ENCODE data around the gene JPT2. TPM values are rescaled to one million over a fixed set of nuclear protein-coding genes. Genes with fewer than 3 reads are reported as not detected.

The JPT2 gene
- total RNA-seq, 1 experiment from 2014 or later: 150 TPM

DNA sequence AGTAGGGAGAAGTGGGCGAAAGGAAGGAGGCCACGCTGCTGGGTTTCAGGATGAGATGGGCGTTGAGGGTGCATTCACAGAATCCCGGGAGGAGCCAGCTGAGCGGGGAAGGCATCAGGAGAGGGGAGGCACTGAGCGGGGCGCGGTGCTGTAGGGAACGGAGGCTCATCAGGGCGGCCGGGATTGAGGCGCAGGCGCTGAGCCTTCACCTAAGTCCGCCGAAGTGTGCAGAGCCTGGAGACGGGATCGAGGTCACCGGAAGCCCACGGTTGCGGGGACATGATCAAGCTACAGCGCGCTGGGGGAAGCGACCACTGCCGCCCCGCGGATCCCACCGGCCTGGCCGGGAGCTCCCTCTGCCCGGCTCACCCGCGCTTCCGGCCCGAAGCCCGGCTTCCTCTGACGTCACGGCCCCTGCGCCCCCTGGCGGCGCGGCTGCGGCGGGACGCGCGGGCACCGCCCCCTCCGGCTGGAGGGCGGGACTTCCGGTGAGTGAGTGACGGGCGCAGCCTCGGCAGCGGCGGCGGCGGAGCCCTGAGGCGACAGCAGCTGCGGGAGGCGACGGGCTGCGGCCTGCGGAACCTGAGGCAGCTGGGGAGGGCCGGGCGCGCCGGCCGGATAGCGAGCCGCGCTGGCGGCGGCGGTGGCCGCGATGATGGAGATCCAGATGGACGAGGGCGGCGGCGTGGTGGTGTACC lies 27.8 kb downstream of the JPT2 start, which contains the start of gene MAPK8IP3 (continued):
- TF ChIP-seq ZNF121 (CRISPR knock-in tag; IDR thresholded peaks at IDR 0.05): no peak
- TF ChIP-seq RORB (CRISPR knock-in tag; IDR thresholded peaks at IDR 0.05): no peak
- TF ChIP-seq ETV6 (CRISPR knock-in tag; IDR thresholded peaks at IDR 0.05): peak; percentile 94
- TF ChIP-seq ZNF232 (CRISPR knock-in tag; IDR thresholded peaks at IDR 0.05): no peak
- TF ChIP-seq, protein P1, sequence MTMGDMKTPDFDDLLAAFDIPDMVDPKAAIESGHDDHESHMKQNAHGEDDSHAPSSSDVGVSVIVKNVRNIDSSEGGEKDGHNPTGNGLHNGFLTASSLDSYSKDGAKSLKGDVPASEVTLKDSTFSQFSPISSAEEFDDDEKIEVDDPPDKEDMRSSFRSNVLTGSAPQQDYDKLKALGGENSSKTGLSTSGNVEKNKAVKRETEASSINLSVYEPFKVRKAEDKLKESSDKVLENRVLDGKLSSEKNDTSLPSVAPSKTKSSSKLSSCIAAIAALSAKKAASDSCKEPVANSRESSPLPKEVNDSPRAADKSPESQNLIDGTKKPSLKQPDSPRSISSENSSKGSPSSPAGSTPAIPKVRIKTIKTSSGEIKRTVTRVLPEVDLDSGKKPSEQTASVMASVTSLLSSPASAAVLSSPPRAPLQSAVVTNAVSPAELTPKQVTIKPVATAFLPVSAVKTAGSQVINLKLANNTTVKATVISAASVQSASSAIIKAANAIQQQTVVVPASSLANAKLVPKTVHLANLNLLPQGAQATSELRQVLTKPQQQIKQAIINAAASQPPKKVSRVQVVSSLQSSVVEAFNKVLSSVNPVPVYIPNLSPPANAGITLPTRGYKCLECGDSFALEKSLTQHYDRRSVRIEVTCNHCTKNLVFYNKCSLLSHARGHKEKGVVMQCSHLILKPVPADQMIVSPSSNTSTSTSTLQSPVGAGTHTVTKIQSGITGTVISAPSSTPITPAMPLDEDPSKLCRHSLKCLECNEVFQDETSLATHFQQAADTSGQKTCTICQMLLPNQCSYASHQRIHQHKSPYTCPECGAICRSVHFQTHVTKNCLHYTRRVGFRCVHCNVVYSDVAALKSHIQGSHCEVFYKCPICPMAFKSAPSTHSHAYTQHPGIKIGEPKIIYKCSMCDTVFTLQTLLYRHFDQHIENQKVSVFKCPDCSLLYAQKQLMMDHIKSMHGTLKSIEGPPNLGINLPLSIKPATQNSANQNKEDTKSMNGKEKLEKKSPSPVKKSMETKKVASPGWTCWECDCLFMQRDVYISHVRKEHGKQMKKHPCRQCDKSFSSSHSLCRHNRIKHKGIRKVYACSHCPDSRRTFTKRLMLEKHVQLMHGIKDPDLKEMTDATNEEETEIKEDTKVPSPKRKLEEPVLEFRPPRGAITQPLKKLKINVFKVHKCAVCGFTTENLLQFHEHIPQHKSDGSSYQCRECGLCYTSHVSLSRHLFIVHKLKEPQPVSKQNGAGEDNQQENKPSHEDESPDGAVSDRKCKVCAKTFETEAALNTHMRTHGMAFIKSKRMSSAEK (CRISPR knock-in tag; IDR thresholded peaks at IDR 0.05; ENCODE audit: borderline replicate concordance): no peak
- TF ChIP-seq MXD4 (CRISPR knock-in tag; IDR thresholded peaks at IDR 0.05; ENCODE audit: borderline replicate concordance): no peak
- peak; percentile 93 for TF ChIP-seq ARID4B (CRISPR knock-in tag; IDR thresholded peaks at IDR 0.05; ENCODE audit: borderline replicate concordance)
- no peak; the same call in none of the 2 replicates for TF ChIP-seq FOXP1 (CRISPR knock-in tag; IDR thresholded peaks at IDR 0.05; ENCODE audit: borderline replicate concordance)
- TF ChIP-seq, protein P2, sequence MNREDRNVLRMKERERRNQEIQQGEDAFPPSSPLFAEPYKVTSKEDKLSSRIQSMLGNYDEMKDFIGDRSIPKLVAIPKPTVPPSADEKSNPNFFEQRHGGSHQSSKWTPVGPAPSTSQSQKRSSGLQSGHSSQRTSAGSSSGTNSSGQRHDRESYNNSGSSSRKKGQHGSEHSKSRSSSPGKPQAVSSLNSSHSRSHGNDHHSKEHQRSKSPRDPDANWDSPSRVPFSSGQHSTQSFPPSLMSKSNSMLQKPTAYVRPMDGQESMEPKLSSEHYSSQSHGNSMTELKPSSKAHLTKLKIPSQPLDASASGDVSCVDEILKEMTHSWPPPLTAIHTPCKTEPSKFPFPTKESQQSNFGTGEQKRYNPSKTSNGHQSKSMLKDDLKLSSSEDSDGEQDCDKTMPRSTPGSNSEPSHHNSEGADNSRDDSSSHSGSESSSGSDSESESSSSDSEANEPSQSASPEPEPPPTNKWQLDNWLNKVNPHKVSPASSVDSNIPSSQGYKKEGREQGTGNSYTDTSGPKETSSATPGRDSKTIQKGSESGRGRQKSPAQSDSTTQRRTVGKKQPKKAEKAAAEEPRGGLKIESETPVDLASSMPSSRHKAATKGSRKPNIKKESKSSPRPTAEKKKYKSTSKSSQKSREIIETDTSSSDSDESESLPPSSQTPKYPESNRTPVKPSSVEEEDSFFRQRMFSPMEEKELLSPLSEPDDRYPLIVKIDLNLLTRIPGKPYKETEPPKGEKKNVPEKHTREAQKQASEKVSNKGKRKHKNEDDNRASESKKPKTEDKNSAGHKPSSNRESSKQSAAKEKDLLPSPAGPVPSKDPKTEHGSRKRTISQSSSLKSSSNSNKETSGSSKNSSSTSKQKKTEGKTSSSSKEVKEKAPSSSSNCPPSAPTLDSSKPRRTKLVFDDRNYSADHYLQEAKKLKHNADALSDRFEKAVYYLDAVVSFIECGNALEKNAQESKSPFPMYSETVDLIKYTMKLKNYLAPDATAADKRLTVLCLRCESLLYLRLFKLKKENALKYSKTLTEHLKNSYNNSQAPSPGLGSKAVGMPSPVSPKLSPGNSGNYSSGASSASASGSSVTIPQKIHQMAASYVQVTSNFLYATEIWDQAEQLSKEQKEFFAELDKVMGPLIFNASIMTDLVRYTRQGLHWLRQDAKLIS (CRISPR knock-in tag; IDR thresholded peaks at IDR 0.05; ENCODE audit: borderline replicate concordance): no peak
- TF ChIP-seq IRF2 (CRISPR knock-in tag; IDR thresholded peaks at IDR 0.05; ENCODE audit: borderline replicate concordance, low read depth): no peak
- TF ChIP-seq HMGA2 (CRISPR knock-in tag; IDR thresholded peaks at IDR 0.05): no peak
- no peak for TF ChIP-seq FOXJ3 (CRISPR knock-in tag; IDR thresholded peaks at IDR 0.05; ENCODE audit: borderline replicate concordance)
- TF ChIP-seq, protein P3, sequence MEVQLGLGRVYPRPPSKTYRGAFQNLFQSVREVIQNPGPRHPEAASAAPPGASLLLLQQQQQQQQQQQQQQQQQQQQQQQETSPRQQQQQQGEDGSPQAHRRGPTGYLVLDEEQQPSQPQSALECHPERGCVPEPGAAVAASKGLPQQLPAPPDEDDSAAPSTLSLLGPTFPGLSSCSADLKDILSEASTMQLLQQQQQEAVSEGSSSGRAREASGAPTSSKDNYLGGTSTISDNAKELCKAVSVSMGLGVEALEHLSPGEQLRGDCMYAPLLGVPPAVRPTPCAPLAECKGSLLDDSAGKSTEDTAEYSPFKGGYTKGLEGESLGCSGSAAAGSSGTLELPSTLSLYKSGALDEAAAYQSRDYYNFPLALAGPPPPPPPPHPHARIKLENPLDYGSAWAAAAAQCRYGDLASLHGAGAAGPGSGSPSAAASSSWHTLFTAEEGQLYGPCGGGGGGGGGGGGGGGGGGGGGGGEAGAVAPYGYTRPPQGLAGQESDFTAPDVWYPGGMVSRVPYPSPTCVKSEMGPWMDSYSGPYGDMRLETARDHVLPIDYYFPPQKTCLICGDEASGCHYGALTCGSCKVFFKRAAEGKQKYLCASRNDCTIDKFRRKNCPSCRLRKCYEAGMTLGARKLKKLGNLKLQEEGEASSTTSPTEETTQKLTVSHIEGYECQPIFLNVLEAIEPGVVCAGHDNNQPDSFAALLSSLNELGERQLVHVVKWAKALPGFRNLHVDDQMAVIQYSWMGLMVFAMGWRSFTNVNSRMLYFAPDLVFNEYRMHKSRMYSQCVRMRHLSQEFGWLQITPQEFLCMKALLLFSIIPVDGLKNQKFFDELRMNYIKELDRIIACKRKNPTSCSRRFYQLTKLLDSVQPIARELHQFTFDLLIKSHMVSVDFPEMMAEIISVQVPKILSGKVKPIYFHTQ (CRISPR knock-in tag; IDR thresholded peaks at IDR 0.05): no peak
- TF ChIP-seq, protein P4, sequence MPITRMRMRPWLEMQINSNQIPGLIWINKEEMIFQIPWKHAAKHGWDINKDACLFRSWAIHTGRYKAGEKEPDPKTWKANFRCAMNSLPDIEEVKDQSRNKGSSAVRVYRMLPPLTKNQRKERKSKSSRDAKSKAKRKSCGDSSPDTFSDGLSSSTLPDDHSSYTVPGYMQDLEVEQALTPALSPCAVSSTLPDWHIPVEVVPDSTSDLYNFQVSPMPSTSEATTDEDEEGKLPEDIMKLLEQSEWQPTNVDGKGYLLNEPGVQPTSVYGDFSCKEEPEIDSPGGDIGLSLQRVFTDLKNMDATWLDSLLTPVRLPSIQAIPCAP (CRISPR knock-in tag; IDR thresholded peaks at IDR 0.05): peak; percentile 38; the same call in 1 of the 2 replicates
- TF ChIP-seq NR3C1 (CRISPR knock-in tag; conservative IDR thresholded peaks at IDR 0.05; ENCODE audit: low read depth): no peak
- TF ChIP-seq, protein P5, sequence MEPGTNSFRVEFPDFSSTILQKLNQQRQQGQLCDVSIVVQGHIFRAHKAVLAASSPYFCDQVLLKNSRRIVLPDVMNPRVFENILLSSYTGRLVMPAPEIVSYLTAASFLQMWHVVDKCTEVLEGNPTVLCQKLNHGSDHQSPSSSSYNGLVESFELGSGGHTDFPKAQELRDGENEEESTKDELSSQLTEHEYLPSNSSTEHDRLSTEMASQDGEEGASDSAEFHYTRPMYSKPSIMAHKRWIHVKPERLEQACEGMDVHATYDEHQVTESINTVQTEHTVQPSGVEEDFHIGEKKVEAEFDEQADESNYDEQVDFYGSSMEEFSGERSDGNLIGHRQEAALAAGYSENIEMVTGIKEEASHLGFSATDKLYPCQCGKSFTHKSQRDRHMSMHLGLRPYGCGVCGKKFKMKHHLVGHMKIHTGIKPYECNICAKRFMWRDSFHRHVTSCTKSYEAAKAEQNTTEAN (CRISPR knock-in tag; IDR thresholded peaks at IDR 0.05): peak; percentile 62; the same call in 1 of the 2 replicates
- TF ChIP-seq ZNF396 (CRISPR knock-in tag; IDR thresholded peaks at IDR 0.05; ENCODE audit: borderline replicate concordance): no peak
- TF ChIP-seq EMX1 (CRISPR knock-in tag; IDR thresholded peaks at IDR 0.05): no peak
- TF ChIP-seq, protein P6, sequence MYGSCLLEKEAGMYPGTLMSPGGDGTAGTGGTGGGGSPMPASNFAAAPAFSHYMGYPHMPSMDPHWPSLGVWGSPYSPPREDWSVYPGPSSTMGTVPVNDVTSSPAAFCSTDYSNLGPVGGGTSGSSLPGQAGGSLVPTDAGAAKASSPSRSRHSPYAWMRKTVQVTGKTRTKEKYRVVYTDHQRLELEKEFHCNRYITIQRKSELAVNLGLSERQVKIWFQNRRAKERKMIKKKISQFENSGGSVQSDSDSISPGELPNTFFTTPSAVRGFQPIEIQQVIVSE (CRISPR knock-in tag; IDR thresholded peaks at IDR 0.05; ENCODE audit: borderline replicate concordance): no peak

Data from WTC11 (cell line).